A673 (cell line): Measurements from ENCODE around the gene S100A4. TPM values are rescaled to one million over a fixed set of nuclear protein-coding genes. Genes with fewer than 3 reads are reported as not detected.

Experiments used
- BruUV-seq: library from RNA; stranded (reverse); fragments of 400-500 nt; replicated peaks from 2 replicates; lab custom pipeline; 2021; lab: Mats Ljungman, UMichigan
- CTCF ChIA-PET: fragments of 300-600 bp; sonication (Branson Sonifier 250); formaldehyde crosslinking; loops from one replicate; lab custom pipeline; 2022; ENCODE audit warnings: antibody characterized with exemption; lab: Charles Lee
- POLR2A ChIA-PET: fragments of 300-600 bp; sonication (Branson Sonifier 250); formaldehyde crosslinking; loops from one replicate; lab custom pipeline; 2022; ENCODE audit warnings: antibody characterized with exemption; ENCODE audit not compliant: low non-redundant PET; lab: Charles Lee
- DNase-seq: peaks from one replicate; pipeline ENCODE4 v3.0.0-alpha.2; 2015; ENCODE audit warnings: low spot score
- H3K27ac ChIP-seq: fragments of 200-600 bp; sonication (generic); 2 replicates; pipeline ENCODE4 v1.5.1; 2016; ENCODE audit warnings: mixed run types, low read depth, mild to moderate bottlenecking, mixed read lengths, antibody characterized with exemption, low read length; ENCODE audit not compliant: poor library complexity, severe bottlenecking
- H3K27me3 ChIP-seq: fragments of 200-600 bp; sonication (generic); replicated peaks from 2 replicates; pipeline ENCODE4 v1.6.1; 2017; ENCODE audit warnings: mixed run types, low read depth, mild to moderate bottlenecking, mixed read lengths, antibody characterized with exemption, low read length; ENCODE audit not compliant: insufficient read depth, poor library complexity
- H3K36me3 ChIP-seq: fragments of 200-600 bp; sonication (generic); 2 replicates; pipeline ENCODE4 v1.6.1; 2016; ENCODE audit warnings: mixed run types, mild to moderate bottlenecking, mixed read lengths, antibody characterized with exemption, low read length; ENCODE audit not compliant: insufficient read depth, poor library complexity, severe bottlenecking
- H3K4me1 ChIP-seq: fragments of 200-600 bp; sonication (generic); 2 replicates; pipeline ENCODE4 v1.6.1; 2017; ENCODE audit warnings: mixed run types, mild to moderate bottlenecking, mixed read lengths, antibody characterized with exemption, low read length; ENCODE audit not compliant: insufficient read depth, poor library complexity, severe bottlenecking
- H3K4me3 ChIP-seq: fragments of 200-600 bp; sonication (generic); 2 replicates; pipeline ENCODE4 v1.5.1; 2016; ENCODE audit warnings: low read depth, mixed run types, mild to moderate bottlenecking, mixed read lengths, low read length; ENCODE audit not compliant: poor library complexity, severe bottlenecking
- H3K9me3 ChIP-seq: fragments of 200-600 bp; sonication (generic); 2 replicates; pipeline ENCODE4 v1.6.1; 2016; ENCODE audit warnings: mixed run types, low read depth, mild to moderate bottlenecking, mixed read lengths, antibody characterized with exemption, low read length; ENCODE audit not compliant: poor library complexity, severe bottlenecking
- CTCF ChIP-seq: fragments of 300-800, 200-600 bp; sonication (generic); conservative IDR thresholded peaks from 2 replicates; pipeline ENCODE4 v1.5.1; 2017; ENCODE audit warnings: low read depth, mild to moderate bottlenecking, antibody characterized with exemption, low read length, moderate library complexity, mixed read lengths
- EZH2 ChIP-seq: fragments of 200-600 bp; sonication (generic); IDR thresholded peaks from 2 replicates; pipeline ENCODE4 v1.6.1; 2017; ENCODE audit warnings: borderline replicate concordance, low read depth, mild to moderate bottlenecking, mixed read lengths, antibody characterized with exemption, low read length; ENCODE audit not compliant: poor library complexity, severe bottlenecking
- intact Hi-C: fragments of 100-400 bp; cut with micrococcal nuclease; formaldehyde crosslinking; loops from one replicate; pipeline ENCODE4 v1.10.0; 2022; ENCODE audit not compliant: unreplicated experiment
- total RNA-seq: library from RNA; stranded (reverse); gene quantifications from 2 replicates; pipeline ENCODE4 v1.2.3, GENCODE V29; 2021

Gene S100A4
- total RNA-seq, 1 experiment from 2014 or later: 20.0 TPM

GRCh38 chr1:153515504-153516394, 29.9 kb downstream of the S100A4 start:
- Histone ChIP-seq H3K27me3 (no peaks in the 10 kb centered on the region), H3K36me3 (no peaks in the 10 kb centered on the region), H3K4me1 (no peaks in the 10 kb centered on the region), H3K9me3 (no peaks in the 10 kb centered on the region), H3K4me3 (no peak overlapping the region), H3K27ac (no peak overlapping the region)
- ChIA-PET CTCF (no interaction called here), POLR2A (no interaction called here)
- no peak for DNase-seq
- intact Hi-C loops: loop anchor here (10.0 kb wide), 2 partner anchors 259 to 469 kb away; partner anchors contain the start of genes RAB13 and SLC27A3
- TF ChIP-seq EZH2 (no peak), CTCF (no peak)
- no TSS peak for BruUV-seq

- no peaks in the 10 kb centered on the region for H3K4me1 ChIP-seq
- no TSS peak for BruUV-seq
- POLR2A ChIA-PET: no interaction called here
- no peak overlapping the region for H3K27ac ChIP-seq
- CTCF ChIA-PET: no interaction called here
- H3K4me3 ChIP-seq: no peak overlapping the region
- TF ChIP-seq EZH2: no peak
- no peak for TF ChIP-seq CTCF
- no peaks in the 10 kb centered on the region for H3K36me3 ChIP-seq
- no peaks in the 10 kb centered on the region for H3K9me3 ChIP-seq
- no peaks in the 10 kb centered on the region for H3K27me3 ChIP-seq
- no peak for DNase-seq
- intact Hi-C loops: loop anchor here (5.0 to 10.0 kb wide), 3 partner anchors 159 to 471 kb away; partner anchors contain the start of genes ILF2, RAB13 and SLC27A3
These were observed 31.9 kb downstream of the S100A4 start for GRCh38 chr1:153513666-153514065.

- TF ChIP-seq CTCF: 0 out of 2 replicates have a peak, but pooled peaks have one; percentile 33
- TF ChIP-seq EZH2: no peak
- H3K27ac ChIP-seq: no peak overlapping the region
- POLR2A ChIA-PET: no interaction called here
These were observed 32.6 kb downstream of the S100A4 start for GRCh38 chr1:153513023-153513422.

More at GRCh38 chr1:153513023-153513422, 32.6 kb downstream of the S100A4 start:
- BruUV-seq: no TSS peak
- DNase-seq: no peak
- H3K36me3 ChIP-seq: no peaks in the 10 kb centered on the region
- CTCF ChIA-PET: no interaction called here
- H3K27me3 ChIP-seq: no peaks in the 10 kb centered on the region
- no peaks in the 10 kb centered on the region for H3K4me1 ChIP-seq
- H3K4me3 ChIP-seq: no peak overlapping the region
- no peaks in the 10 kb centered on the region for H3K9me3 ChIP-seq
- intact Hi-C loops: loop anchor here (5.0 to 10.0 kb wide), 3 partner anchors 159 to 472 kb away; partner anchors contain the start of genes ILF2, RAB13 and SLC27A3
